NK-92 (cell line): ENCODE results near the gene FAM72A.
"Not testable (repeated sequence)": the region's sequence is repeated elsewhere in the genome, so short reads cannot be mapped to it uniquely, and the experiment has no call there.

Experiments
- DNase-seq: peaks from one replicate; lab custom pipeline; 2025; ENCODE audit not compliant: unreplicated experiment; lab: John Stamatoyannopoulos, UW

The FAM72A gene

GRCh38 chr1:206202789-206203363 lies at the start of gene FAM72A:
FAM72A (minus strand) TSS chr1:206202839; CDS start chr1:206202025, 814 bp downstream.
- DNase-seq, result peak; percentile 93

DNA sequence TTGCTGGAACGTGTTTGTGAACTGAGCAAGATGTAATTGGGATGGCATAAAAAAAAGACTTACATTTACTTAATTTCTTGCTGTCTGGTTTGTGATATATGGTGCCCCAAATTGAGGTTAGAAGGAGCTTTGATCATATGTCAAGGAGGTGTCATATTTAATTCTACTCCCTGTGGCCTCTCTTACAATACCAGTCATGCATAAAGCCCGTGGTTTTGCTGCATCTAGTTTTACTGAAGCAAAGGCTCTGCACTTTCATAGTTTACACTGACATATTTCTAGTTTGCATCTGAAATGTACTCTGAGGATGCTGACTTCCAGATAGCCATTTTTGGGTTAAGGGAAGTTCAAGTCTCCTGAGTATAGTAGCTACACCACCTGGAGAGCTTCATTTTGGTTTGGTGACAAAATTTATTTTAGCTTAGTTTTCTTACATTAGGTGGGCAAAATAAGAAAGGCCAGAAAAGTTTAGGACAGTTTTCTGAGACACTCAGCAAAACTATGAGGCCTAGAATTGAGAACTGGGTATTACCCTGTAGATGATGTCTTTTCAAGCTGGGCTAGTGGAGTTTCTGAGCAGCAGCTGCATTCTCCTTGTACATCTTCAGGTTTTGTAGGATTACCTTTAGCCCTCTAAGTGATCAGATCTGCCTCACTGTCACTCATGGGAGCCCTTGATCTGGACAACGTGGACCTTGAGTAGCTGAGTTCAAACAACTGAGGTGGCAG lies 48.5 kb upstream of the FAM72A start:
- DNase-seq, result not testable (repeated sequence)

DNA sequence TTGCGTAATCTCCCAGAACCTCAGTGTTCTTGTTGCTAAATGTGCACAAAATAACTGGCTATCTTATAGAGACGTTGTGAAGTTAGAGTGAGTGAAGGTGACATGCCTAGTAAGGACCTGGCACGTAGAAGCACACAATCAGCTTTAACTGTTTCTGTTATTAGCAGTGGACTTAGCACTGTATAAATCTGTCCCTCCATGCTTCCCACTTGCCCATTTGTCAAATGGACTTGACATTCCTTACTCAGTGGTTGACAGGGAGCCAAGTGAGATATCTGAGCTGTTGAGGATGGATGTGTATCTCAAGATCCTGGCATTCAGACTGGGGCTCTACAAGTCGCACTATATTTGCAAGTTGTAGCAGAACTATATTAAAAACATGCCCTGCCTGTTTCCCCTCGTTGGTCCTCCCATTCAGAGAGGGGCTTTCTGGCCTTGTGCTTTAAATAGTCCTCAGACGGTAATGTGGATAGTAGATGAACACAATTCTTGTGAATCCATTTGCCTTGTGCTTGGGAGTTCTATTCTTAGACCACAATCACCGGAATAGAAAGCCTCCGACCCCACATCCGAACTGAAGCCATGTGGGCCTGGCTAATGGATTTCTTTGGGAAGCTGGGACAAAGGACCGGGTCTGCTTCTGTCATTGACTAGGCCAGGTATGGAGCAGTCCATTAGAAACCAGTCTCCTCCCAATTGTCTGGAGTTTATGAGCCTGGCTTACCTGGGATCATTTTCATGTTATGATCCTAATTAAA lies 43.7 kb upstream of the FAM72A start:
- not testable (repeated sequence) for DNase-seq

GRCh38 chr1:206245479-206245878 lies 42.8 kb upstream of the FAM72A start:
- DNase-seq, result not testable (repeated sequence)

- not testable (repeated sequence) for DNase-seq
Observed at GRCh38 chr1:206243335-206243734, 40.7 kb upstream of the FAM72A start.

GRCh38 chr1:206240288-206240687 lies 37.6 kb upstream of the FAM72A start:
- not testable (repeated sequence) for DNase-seq

- not testable (repeated sequence) for DNase-seq
Observed at GRCh38 chr1:206235190-206235589, 32.6 kb upstream of the FAM72A start.

GRCh38 chr1:206234189-206234916 lies 31.7 kb upstream of the FAM72A start:
- DNase-seq, result not testable (repeated sequence)

- not testable (repeated sequence) for DNase-seq
Observed at GRCh38 chr1:206232970-206233645, 30.5 kb upstream of the FAM72A start.

DNA sequence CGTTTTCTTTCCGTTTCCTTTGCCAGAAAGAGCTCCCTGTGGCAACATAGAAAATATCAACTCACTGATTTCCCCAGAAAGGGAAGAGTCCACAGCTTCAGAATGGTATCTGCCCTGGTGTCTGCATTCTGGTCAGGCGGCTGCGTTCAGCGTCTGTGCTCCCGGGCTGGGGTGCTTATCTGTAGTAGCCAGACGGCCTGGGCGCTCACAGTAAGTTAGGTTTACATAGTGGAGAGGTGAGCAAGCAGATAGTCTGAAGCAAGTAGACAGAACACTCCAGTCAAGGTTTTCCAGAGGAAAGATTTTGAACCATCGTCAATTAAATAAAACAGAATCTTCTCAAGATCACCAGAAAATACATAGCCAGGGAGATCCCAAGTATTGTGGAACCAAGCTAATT lies 29.4 kb upstream of the FAM72A start:
- DNase-seq, result not testable (repeated sequence)

DNA sequence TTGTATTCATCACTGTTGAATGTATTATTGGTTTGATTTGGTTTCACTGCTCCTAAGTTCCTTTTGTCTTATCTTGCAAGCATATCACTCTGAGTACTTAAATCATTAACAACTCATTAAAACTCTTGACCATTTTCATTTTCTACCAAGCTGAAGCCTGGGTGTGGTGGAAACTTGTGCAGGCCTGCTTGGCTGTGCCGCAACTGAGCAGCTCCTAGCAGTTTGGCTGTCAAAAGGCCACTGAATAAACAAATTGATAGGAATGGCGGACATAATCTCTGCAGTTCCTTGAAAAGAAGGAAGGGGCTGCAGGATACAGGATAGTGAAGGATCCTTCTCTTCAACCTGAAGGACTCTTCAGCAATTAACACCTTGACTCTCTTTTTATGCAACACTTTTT lies 26.6 kb upstream of the FAM72A start:
- DNase-seq, result not testable (repeated sequence)

- not testable (repeated sequence) for DNase-seq
Observed at GRCh38 chr1:206226886-206227285, 24.2 kb upstream of the FAM72A start.

GRCh38 chr1:206225386-206225785 lies 22.7 kb upstream of the FAM72A start:
- not testable (repeated sequence) for DNase-seq

GRCh38 chr1:206224190-206224776 lies 21.6 kb upstream of the FAM72A start:
- DNase-seq, result not testable (repeated sequence)

DNA sequence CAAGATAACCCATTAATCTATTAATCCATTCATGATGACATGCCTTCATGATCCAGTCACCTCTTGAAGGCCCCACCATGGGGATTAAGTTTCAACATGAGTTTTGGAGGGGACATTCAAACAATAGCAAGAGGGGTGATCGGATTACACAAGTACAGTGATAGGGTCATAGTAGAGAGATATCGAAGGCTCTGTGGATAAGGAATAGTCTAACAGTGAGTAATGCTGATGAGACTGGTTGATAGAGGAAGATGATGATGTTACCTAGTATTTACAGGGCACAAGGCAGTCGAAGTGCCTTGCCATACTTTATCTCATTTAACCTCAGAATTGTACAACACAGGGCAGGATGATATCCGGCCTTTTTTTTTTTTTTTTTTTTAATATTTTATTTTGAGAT lies 18.9 kb upstream of the FAM72A start:
- DNase-seq, result not testable (repeated sequence)

GRCh38 chr1:206220332-206221000 lies 17.8 kb upstream of the FAM72A start:
- DNase-seq, result not testable (repeated sequence)

DNA sequence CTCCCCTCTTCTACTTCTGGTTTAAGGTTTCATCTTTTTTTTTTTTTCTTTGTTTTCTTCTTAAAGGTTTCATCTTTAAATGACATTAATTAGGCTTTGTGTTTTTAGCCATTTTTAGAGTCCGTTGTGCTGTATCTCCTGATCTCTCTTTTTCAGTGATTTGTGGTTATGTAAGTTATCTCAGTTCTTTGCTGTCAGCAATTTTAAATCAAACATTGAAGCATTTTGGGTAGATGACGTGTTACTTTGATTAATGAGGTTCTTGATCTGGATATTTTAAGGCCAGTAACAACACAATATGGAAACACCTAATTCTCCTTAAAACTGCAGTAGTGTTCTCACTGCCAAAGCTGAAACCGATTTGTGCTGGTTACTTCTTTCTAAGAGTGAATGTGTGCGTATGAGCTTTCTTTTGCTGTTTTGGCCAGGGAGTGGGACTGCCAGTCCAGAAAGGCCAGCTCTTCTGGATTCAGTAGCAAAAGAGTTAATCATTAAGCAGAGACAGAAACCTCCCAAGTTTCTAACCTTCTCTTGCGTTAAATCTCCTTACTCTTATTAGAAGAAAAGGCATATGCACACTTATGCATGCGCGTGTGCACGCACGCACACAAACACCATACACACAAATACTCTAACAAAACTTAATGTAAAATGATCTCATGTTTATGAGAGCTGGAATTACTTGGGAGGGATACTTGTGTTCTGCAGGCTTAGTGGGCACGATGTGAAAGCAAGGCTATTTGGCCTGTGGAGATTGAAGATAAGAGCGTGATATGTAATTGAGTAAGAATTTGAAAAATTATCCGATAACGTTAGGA lies 17.1 kb upstream of the FAM72A start:
- DNase-seq, result not testable (repeated sequence)

- DNase-seq, result not testable (repeated sequence)
Observed at GRCh38 chr1:206218765-206219164, 16.1 kb upstream of the FAM72A start.

DNA sequence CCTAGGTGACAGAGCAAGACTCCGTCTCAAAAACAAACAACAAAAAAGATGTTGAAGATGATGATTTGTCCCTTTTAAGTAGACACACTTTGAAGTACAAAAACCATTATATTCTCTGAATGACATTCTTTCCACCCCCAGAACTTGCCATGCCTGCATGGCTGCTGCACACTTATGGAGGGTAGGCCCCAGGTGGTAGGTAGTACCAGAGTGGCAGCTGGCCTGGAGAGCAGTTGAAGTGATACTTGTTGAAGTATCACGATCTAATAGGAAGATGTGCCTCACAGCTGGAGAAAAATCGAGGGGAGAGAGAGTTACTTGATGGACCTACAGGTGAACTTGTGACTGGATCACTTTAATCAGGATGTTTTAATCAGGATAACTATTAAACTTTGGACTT lies 15.6 kb upstream of the FAM72A start:
- DNase-seq, result not testable (repeated sequence)
